Measurements from ENCODE around the gene DENND1A.

DENND1A gene

GRCh38 chr9:123361731-123362510 lies 568.0 kb downstream of the DENND1A start:
- DNase-seq (ENCODE audit: low read depth) = no peak
- TF ChIP-seq CTCF (conservative IDR thresholded peaks at IDR 0.05; ENCODE audit: control insufficient read depth, insufficient read depth, low read depth, low read length) = no peak
- no peak overlapping the region for H3K4me3 ChIP-seq (ENCODE audit: control insufficient read depth, low read depth, low read length)

GRCh38 chr9:123361086-123361730 lies 568.7 kb downstream of the DENND1A start:
- no peak for DNase-seq (ENCODE audit: low read depth)
- no peak for TF ChIP-seq CTCF (conservative IDR thresholded peaks at IDR 0.05; ENCODE audit: control insufficient read depth, insufficient read depth, low read depth, low read length)
- H3K4me3 ChIP-seq (ENCODE audit: control insufficient read depth, low read depth, low read length) = no peak overlapping the region

DNA sequence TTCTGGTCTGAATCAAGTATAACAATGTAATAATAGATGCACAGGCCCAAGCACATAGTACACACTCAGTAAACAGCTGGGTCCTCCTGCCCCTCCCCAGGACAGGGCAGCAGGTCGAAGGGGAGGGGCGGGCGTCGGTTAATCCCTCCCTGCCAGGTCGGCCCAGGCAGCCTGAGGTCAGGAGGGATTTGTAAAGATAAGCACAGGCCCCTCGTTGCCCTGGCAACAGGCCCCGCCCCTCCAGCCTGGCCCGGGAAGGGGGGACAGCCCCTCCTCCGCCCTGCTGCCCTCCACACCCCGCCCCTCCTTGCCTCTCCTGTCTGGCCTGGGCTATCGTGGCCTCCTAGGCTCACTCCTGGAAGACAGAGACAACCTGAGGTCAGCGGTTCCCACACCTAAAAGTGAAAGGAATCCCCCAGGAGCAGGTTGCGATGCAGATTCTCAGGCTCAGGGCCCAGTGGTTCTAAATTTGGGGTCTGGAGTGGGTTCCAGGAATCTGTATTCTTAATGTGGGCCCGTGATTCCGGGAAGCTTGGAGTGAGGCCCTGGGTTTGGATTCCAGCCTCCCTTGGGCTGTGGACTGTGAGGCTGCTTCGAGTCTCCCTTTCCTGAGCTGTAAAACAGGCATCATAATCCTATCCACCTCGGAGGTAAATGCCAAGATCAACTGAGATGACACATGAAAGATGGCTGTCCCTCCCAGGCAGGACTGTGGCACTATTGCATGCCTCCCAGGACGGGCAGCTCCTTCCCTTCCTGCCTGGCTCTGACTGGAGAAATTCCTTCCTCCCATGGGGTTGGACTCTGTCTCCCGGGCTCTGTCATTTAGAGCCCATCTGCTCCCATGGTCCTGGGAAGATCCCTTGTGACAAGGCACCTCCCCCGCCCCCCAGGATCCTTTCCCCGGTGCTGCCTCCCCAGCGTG lies 569.5 kb downstream of the DENND1A start:
- TF ChIP-seq CTCF (conservative IDR thresholded peaks at IDR 0.05; ENCODE audit: control insufficient read depth, insufficient read depth, low read depth, low read length) = no peak
- no peak overlapping the region for H3K4me3 ChIP-seq (ENCODE audit: control insufficient read depth, low read depth, low read length)
- no peak for DNase-seq (ENCODE audit: low read depth)

DNA sequence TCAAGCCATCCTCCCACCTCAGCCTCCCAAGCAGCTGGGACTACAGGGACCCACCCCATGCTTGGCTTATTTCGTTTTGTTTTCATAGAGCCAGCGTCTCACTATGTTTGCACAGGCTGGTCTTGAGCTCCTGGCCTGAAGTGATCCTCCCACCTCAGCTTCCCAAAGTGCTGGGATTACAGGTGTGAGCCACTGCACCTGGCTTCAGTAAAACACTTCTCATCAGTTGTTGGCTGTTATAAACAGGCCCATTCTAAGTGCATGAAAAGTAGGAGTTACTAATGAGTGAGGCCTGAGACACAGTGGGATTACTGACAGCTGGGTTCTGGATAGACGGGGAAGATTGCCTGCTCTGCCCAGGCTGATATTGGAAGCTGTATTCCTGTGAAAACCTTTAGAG lies 570.4 kb downstream of the DENND1A start:
- TF ChIP-seq CTCF (conservative IDR thresholded peaks at IDR 0.05; ENCODE audit: control insufficient read depth, insufficient read depth, low read depth, low read length) = no peak
- DNase-seq (ENCODE audit: low read depth) = no peak
- no peak overlapping the region for H3K4me3 ChIP-seq (ENCODE audit: control insufficient read depth, low read depth, low read length)

DNA sequence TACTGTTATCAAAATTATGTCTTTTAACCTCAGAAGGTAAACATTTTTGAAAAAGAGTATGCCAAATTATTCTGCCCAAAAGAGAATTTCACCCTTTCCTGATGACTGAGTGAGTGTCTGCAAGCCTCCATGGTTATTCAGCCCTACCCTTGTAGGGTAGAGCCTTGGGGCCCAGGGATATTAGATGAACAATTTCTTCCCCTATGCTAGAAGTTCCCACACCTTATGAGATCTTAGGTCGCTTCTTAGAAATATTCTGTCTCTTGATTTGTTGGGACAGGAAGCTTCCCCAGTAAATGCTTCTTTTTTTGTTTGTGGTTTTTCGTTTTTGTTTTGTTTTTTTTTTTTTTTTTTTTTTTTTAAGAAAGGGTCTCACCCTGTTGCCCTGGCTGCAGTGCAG lies 570.8 kb downstream of the DENND1A start:
- TF ChIP-seq CTCF (conservative IDR thresholded peaks at IDR 0.05; ENCODE audit: control insufficient read depth, insufficient read depth, low read depth, low read length) = no peak
- no peak for DNase-seq (ENCODE audit: low read depth)
- H3K4me3 ChIP-seq (ENCODE audit: control insufficient read depth, low read depth, low read length) = no peak overlapping the region

DNA sequence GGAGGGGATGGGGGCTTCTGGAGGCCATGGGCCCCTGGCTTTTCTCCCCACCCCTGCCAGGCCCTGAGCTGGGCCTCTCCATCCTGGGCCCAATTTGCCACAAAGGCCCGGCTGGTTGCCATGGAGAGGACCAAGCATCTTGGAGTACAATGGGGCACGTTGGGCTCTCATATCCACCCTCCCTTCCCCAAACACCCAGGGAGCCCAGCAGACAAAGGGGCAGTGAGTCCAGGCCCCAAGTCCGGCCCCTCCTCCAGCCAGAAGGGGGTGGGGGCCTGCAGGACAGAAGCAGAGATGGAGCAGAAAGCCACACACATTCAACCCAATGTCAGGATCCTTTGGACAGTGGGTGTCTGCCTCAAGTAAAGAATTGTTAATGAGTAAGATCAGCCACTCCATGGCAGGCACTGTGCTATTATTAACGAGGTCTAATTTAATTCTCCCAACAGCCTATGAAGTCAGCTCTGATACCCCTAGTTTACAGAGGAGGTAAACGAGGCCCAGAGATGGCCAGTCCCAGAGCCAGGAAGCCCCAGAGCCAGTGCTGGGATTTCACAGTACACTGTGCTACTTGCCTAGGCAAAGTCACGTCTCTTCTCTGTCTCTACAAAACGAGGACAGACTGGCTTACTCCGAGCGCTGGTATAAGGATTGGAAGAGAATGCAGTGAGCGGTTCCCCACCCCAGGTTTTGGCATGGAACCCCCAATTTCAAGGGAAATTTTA lies 571.6 kb downstream of the DENND1A start:
- DNase-seq (ENCODE audit: low read depth) = no peak
- no peak overlapping the region for H3K4me3 ChIP-seq (ENCODE audit: control insufficient read depth, low read depth, low read length)
- no peak for TF ChIP-seq CTCF (conservative IDR thresholded peaks at IDR 0.05; ENCODE audit: control insufficient read depth, insufficient read depth, low read depth, low read length)
